Testis (tissue), 2 donors: Measurements from ENCODE around the gene VSNL1.

Source experiments
- POLR2A ChIP-seq: fragments of 450-650 bp; IDR thresholded peaks from one replicate; pipeline ENCODE4 v1.6.1; 2017; ENCODE audit warnings: antibody characterized with exemption, mild to moderate bottlenecking, moderate library complexity
- TF ChIP-seq, protein P1 (sequence below), 3 experiments: fragments of 450-650 bp in 2 of 3; fragments of 200-600 bp in 1 of 3; sonication (generic) in 1 of 3; IDR thresholded peaks; one replicate each; pipeline ENCODE4 v1.5.1; 2016 to 2019; ENCODE audit warnings: antibody characterized with exemption in 3 of 3, mild to moderate bottlenecking in 2 of 3, moderate library complexity in 1 of 3

DNA sequence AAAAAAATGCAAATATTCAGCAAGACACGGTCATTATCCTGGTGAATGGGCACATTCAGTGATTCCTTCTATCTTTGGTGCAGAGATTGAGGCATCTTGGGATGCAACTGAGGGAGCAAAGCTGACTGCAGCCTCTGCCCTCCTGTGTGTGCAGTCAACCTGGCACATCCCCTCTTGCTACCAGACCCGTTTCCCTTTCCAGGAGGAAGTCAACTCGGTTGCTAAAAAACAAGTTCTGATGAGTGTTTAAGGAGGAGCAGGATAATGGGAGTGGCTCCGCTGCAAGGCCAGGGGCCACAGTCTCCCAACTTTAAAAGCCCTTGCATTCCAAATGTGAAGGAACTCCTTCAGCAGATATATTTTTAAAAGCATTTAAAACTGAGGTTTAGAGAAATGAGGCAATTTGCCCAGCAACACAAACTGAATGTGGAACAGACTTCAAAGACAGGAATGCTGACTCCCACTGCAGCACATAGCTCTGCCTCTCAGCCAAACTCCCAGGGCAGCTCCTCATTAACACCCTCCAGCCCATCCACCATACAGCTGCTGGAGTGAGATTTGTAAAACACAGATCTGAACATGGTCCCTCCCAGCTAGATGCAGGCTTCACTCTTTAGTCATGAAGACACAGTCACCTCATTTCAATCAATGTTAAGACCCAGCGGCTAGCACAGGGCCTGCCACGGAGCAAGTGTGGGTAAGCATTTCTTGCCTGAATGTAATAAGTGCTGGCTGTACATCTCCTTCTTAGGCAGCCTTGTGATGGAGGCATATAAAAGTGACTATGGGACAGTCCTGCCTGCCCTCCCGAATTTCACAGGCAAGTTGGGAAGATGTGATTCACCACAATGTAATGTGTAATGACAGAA lies 54.3 kb downstream of the VSNL1 start:
- no peak for TF ChIP-seq POLR2A
- TF ChIP-seq, protein P1, sequence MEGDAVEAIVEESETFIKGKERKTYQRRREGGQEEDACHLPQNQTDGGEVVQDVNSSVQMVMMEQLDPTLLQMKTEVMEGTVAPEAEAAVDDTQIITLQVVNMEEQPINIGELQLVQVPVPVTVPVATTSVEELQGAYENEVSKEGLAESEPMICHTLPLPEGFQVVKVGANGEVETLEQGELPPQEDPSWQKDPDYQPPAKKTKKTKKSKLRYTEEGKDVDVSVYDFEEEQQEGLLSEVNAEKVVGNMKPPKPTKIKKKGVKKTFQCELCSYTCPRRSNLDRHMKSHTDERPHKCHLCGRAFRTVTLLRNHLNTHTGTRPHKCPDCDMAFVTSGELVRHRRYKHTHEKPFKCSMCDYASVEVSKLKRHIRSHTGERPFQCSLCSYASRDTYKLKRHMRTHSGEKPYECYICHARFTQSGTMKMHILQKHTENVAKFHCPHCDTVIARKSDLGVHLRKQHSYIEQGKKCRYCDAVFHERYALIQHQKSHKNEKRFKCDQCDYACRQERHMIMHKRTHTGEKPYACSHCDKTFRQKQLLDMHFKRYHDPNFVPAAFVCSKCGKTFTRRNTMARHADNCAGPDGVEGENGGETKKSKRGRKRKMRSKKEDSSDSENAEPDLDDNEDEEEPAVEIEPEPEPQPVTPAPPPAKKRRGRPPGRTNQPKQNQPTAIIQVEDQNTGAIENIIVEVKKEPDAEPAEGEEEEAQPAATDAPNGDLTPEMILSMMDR (IDR thresholded peaks at IDR 0.05) = no peak
